LNCAP (cell line): ENCODE data around the gene HLA-DMB.

Experiments used
- TF ChIP-seq, protein P1 (sequence below): fragments of 450-650 bp; IDR thresholded peaks from 2 replicates; pipeline ENCODE4 v1.5.1; 2017; ENCODE audit warnings: mild to moderate bottlenecking

The HLA-DMB gene

DNA sequence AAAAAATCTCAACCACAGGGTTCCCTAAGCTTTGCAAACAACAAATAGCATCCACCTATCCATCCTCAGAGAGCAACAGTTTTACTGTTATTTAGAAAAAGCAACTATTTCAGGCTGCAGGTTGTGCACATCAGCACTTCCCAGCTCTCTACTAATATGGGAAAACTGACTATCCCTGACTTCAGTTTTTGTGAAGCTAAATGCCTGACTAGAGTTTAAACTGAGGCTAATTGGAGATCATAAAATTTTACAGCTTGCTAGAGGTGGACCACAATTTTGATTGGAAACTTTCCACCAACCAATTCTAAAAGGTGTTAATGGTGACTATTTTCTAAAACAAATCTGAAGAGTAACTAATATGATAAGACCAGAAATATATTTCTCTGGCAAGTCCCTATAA lies 36.9 kb downstream of the HLA-DMB start:
- TF ChIP-seq, protein P1, sequence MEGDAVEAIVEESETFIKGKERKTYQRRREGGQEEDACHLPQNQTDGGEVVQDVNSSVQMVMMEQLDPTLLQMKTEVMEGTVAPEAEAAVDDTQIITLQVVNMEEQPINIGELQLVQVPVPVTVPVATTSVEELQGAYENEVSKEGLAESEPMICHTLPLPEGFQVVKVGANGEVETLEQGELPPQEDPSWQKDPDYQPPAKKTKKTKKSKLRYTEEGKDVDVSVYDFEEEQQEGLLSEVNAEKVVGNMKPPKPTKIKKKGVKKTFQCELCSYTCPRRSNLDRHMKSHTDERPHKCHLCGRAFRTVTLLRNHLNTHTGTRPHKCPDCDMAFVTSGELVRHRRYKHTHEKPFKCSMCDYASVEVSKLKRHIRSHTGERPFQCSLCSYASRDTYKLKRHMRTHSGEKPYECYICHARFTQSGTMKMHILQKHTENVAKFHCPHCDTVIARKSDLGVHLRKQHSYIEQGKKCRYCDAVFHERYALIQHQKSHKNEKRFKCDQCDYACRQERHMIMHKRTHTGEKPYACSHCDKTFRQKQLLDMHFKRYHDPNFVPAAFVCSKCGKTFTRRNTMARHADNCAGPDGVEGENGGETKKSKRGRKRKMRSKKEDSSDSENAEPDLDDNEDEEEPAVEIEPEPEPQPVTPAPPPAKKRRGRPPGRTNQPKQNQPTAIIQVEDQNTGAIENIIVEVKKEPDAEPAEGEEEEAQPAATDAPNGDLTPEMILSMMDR, result no peak

DNA sequence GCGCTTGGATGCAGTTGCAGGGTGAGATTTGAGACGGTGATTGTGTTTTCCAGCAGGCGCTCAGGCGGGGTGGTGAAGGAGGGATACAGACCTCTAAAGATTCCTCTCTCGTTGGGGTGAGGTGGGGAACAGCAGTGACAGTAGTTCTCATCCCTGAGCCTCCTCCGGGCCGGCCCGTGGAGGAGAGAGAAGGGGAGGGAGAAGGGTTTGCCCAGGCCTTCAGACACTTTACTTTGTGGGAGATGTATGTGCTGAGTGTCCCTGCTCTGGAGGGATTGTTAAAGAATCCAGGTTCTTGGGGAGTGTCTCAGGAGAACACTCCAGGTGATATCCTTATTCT lies 45.9 kb downstream of the HLA-DMB start:
- TF ChIP-seq, protein P1, result no peak

DNA sequence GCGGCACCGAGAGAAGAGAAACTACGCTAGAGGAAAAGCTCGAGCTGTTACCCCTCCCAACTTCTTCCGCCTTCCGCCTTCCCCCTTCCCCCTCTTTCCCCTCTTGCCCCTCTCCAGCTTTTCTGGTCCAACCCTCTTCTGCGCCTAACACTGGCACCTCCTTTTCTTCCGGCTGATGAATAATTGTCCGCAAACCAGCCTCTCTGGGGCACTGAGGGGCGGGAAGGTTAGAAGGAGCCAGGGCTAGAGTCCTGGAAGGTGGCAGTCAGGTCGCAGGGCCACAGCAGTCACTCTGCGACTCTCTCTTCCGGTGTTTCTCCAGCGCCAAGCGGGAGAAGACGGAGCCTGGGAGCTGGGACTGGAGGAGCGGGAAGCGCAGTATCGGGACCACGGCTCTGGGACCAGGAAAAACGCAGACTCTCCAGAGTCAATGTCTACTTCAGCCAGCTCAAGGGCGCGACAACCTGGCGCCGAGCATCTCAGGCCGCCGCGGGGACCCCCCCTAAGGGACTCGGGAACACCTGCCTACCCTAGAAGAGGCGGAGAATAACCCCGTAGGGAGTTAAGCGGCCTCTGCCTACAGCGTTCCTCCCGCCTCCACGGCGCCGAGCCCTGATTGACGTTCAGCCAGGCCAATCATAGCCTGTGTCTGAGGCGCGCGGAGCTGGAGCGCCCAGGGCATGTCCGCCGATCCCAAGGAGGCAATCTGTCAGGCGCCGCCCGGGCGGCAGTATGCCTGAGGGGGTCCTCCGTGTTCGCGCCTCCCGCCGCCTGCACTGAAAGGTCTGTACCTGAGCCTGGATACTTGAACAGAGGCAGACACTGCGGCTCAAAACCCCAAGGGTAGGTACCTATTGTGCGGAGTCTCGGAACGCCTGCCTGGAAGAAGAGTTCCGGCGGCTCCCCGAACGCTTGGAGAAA lies 46.5 kb downstream of the HLA-DMB start:
- TF ChIP-seq, protein P1, result no peak

DNA sequence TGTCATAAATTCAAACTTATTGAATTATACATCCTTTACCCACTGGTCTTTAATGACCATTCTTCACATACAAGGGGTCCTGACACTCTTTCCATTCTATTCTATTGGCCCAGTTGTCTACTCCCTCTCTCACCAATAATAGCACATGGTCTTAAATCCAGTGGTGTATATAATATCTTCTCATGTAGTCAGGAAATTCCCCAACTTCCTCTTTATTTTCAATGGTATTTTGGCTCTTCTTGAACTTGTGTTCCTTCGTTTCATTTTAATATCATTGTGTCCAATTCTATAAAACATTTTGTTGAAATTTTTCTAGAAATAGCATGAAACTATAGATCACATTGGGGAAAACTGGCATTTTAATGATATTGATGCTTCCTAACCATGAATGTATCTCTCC lies 50.0 kb downstream of the HLA-DMB start:
- TF ChIP-seq, protein P1, result no peak

DNA sequence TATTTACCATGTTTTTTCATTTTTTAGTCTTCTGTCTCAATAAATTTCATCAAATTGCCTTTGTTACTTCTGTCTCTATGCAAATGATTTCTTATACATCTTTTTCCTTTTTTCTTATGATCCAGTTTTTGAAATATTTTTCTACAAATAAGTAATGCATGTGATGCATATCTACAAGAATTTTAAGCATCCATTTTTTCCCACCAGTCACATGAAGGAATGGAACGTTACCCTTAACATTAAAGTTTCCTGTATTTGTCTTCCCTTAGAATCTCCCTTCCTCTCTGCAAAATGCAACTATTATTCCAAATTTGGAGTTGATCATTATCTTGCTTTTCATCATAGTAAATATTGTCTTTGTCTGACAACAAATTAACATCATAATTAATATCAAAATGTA lies 51.3 kb downstream of the HLA-DMB start:
- TF ChIP-seq, protein P1, result no peak

GRCh38 chr6:32888576-32888975 lies 52.3 kb downstream of the HLA-DMB start:
- TF ChIP-seq, protein P1, result no peak

- TF ChIP-seq, protein P1, result no peak
Measured at GRCh38 chr6:32887616-32888015, 53.2 kb downstream of the HLA-DMB start.
